Activated naive CD4-positive, alpha-beta T cell treated with anti-CD3 and anti-CD28 coated beads for 36 hours (primary cell): ENCODE data around the gene METTL5. TPM values are rescaled to one million over a fixed set of nuclear protein-coding genes. Genes with fewer than 3 reads are reported as not detected.
"Not testable (repeated sequence)": the region's sequence is repeated elsewhere in the genome, so short reads cannot be mapped to it uniquely, and the experiment has no call there.

Experiments used
- CTCF ChIA-PET: fragments of 350-600 bp; sonication (Branson Sonifier 250); formaldehyde crosslinking; loops from one replicate; lab custom pipeline; 2021; ENCODE audit warnings: antibody characterized with exemption; lab: Charles Lee
- DNase-seq: peaks from one replicate; pipeline ENCODE4 v3.0.0-alpha.2; 2020
- H3K27ac Mint-ChIP-seq: one replicate; pipeline ENCODE4 v1.8.0; 2021; ENCODE audit warnings: mild to moderate bottlenecking, mixed read lengths
- H3K27me3 Mint-ChIP-seq: one replicate; pipeline ENCODE4 v1.8.0; 2021; ENCODE audit warnings: low read depth, mixed read lengths
- H3K36me3 Mint-ChIP-seq: one replicate; pipeline ENCODE4 v1.8.0; 2021; ENCODE audit warnings: low read depth, mixed read lengths
- H3K4me1 Mint-ChIP-seq: one replicate; pipeline ENCODE4 v1.8.0; 2021; ENCODE audit warnings: low read depth, mixed read lengths
- H3K4me3 Mint-ChIP-seq: one replicate; pipeline ENCODE4 v1.8.0; 2021; ENCODE audit warnings: mild to moderate bottlenecking, moderate library complexity, mixed read lengths
- H3K9me3 Mint-ChIP-seq: one replicate; pipeline ENCODE4 v1.8.0; 2021; ENCODE audit warnings: mixed read lengths
- intact Hi-C: fragments of 100-400 bp; cut with micrococcal nuclease; formaldehyde crosslinking; loops from one replicate; pipeline ENCODE4 v1.15.1; 2023
- total RNA-seq, 2 experiments: library from RNA; stranded (reverse); gene quantifications; one replicate each; pipeline ENCODE4 v1.2.3, GENCODE V29; 2021

Gene METTL5
- total RNA-seq = 100 to 1,000 TPM; 111 to 116 TPM

DNA sequence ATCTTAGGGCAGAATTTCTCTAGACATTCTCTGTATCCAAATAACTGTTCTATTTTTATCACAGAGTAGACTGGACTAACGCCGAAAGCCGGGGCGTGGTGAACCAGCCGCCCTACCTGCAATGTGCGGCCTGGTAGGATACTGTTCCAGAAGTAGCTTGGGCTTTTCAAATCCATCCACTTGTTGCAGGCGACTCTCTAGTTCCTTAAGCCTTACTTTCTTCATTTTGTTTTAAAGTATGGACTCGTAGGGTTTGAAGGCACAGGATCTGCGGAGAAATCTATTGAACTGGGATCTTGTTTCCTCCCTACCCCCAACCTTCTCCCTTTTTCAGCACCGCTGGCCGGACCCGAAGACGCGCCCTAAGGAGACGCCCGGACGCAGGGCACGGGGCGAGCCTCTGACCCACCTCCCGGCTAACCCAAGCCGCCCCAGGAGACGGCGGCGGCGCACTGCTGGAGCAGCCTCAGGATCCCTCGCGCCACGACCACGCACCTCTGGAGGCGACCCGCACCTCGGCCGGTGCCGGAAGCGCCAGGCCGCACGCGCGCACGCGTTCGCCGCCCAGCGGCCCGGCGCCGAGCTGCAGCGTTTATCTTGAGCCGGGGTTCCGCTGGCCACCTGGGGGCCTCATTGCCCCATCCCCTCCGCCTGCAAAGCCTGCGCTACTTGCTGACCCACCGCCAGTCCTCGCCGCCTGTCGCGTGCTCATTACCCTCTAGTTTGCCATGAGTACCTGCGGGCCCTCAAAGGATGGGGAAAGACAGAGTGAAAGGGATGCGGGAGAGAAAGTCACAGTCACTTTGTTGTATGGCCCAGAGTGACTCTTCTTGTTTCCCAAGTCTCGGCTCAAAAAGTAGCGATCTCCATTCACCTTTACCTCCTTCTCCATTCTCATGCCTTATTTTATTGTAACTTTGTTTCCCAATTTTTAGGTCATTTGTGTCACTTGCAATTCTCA, at the start of gene METTL5:
Gene METTL5 (minus strand): TSS at position 533 of the 961 bp plus-strand sequence. CDS start 308 bp downstream, at position 225.
- intact Hi-C loops = loop anchor here (1.0 to 10.0 kb wide), 12 partner anchors 26 to 1610 kb away; partner anchors contain the start of genes BBS5, CFAP210, DCAF17 and ERICH2
- peak; percentile 83 for DNase-seq
- H3K4me1 Mint-ChIP-seq = peaks cover 56% of the 10 kb centered on the region
- peak within 1 kb of the TSS; percentile 71 for H3K27ac Mint-ChIP-seq
- peak within 1 kb of the TSS; percentile 84 for H3K4me3 Mint-ChIP-seq
- no peaks in the 10 kb centered on the region for H3K27me3 Mint-ChIP-seq
- H3K36me3 Mint-ChIP-seq = peaks cover 25% of the 10 kb centered on the region
- CTCF ChIA-PET = interaction anchor here (0.6 to 2.3 kb wide), 15 partner anchors 8 to 106 kb away, joined by 3 to 10 read pairs (median 4); no protein-coding TSS in a partner anchor
- H3K9me3 Mint-ChIP-seq = no peaks in the 10 kb centered on the region

DNA sequence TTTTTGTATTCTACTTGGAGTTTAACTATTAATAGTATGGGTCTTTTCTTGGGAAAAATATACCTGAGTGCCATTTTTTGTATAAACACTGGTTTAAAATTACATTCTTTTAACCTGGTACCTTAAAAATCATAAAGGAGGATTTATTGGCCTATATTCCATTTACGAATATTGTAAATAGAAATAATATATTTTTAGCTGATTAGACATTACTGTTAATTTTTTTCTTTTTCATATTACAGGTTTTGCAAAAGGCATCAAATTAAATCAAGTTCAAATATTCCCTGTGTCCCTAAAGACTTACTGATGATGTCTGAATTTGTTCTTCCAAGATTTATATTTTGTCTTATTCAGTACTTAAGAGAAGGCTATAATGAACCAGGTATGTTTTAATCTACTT, 47.3 kb upstream of the METTL5 start:
- H3K9me3 Mint-ChIP-seq = no peaks in the 10 kb centered on the region

DNA sequence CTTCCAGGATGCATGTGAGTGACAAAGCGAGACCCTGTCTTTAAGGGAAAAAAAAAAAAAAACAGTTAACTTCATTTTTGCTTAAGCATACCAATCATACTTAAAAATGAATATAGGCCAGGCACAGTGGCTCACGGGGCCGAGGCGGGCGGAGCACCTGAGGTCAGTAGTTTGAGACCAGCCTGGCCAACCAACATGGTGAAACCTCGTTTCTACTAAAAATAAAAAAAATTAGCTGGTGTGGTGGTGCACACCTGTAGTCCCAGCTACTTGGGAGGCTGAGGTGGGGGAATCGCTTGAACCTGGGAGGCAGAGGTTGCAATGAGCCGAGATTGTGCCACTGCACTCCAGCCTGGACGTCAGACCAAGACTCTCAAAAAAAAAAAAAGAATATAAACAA, 46.7 kb upstream of the METTL5 start:
- not testable (repeated sequence) for H3K27me3 Mint-ChIP-seq
- peaks cover 13% of the 10 kb centered on the region for H3K4me1 Mint-ChIP-seq

More for the DNA sequence above, 47.3 kb upstream of the METTL5 start:
- H3K36me3 Mint-ChIP-seq = peaks cover 6% of the 10 kb centered on the region
- H3K27me3 Mint-ChIP-seq = no peaks in the 10 kb centered on the region
- intact Hi-C loops = no loop called here
- peaks cover 10% of the 10 kb centered on the region for H3K4me1 Mint-ChIP-seq
- DNase-seq = no peak
- H3K27ac Mint-ChIP-seq = no peak overlapping the region
- CTCF ChIA-PET = no interaction called here
- no peak overlapping the region for H3K4me3 Mint-ChIP-seq

DNA sequence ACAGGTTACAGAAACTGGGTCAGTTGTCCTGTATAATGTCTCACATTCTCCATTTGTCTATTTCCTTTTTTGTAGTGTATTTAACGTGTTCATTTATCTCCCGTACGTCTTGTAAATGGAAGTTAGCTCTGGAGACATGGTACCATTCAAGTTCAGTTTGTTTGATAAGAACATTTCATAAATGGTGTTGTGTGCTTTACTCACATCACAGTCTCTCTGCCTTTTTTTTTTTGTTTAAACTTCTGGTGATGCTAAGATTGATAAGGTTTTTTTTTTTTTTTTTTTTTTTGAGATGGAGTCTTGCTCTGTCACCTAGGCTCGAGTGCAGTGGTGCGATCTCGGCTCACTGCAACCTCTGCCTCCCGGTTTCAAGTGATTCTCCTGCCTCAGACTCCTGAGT, 44.2 kb upstream of the METTL5 start:
- Mint-ChIP-seq H3K27me3 (no peaks in the 10 kb centered on the region), H3K9me3 (no peaks in the 10 kb centered on the region), H3K27ac (no peak overlapping the region), H3K4me1 (peaks cover 20% of the 10 kb centered on the region), H3K4me3 (no peak overlapping the region), H3K36me3 (peaks cover 2% of the 10 kb centered on the region)
- intact Hi-C loops = no loop called here
- CTCF ChIA-PET = no interaction called here
- no peak for DNase-seq

More for the DNA sequence above, 46.7 kb upstream of the METTL5 start:
- CTCF ChIA-PET, intact Hi-C loops, H3K9me3 Mint-ChIP-seq, H3K27ac Mint-ChIP-seq, H3K4me3 Mint-ChIP-seq, DNase-seq, H3K36me3 Mint-ChIP-seq: not testable (repeated sequence)

DNA sequence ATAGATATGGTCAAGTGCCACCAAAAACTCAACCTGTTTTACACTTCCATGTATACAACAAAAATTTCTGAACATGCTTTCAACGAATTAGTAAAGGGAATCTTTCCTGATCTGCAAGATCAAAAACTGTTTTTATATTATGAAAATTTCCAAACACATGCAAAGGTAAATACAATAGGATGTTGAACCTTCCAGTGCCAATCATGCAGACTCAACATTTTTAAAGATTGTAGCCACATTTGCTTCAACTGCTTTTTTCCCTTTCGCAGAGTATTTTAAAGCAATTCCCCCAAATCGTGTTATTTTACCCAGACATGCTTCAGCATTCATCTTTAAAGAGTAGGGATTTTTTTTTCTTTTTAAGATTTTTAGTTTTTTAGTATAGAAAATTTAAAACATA, 42.9 kb upstream of the METTL5 start:
- DNase-seq = no peak

DNA sequence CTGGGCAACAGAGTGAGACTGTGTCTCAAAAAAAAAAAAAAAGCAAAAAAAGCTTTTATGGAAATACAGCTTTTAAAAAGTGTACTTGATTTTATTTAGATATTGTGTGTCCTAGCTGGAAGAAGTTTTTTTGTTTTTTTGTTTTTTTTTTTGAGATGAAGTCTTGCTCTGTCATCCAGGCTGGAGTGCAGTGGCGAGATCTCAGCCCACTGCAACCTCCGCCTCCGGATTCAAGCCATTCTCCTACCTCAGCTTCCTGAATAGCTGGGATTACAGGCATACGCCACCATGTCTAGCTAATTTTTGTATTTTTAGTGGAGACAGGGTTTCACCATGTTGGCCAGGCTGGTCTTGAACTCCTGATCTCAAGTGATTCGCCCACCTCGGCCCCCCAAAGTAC, 41.5 kb upstream of the METTL5 start:
- CTCF ChIA-PET = interaction anchor here (0.7 to 1.1 kb wide), 2 partner anchors 11 to 711 kb away, joined by 3 read pairs; no protein-coding TSS in a partner anchor

More for the DNA sequence above, 42.9 kb upstream of the METTL5 start:
- Mint-ChIP-seq H3K4me1 (peaks cover 29% of the 10 kb centered on the region), H3K27ac (no peak overlapping the region), H3K9me3 (no peaks in the 10 kb centered on the region), H3K27me3 (no peaks in the 10 kb centered on the region), H3K36me3 (peaks cover 4% of the 10 kb centered on the region), H3K4me3 (no peak overlapping the region)
- CTCF ChIA-PET = no interaction called here
- intact Hi-C loops = no loop called here

DNA sequence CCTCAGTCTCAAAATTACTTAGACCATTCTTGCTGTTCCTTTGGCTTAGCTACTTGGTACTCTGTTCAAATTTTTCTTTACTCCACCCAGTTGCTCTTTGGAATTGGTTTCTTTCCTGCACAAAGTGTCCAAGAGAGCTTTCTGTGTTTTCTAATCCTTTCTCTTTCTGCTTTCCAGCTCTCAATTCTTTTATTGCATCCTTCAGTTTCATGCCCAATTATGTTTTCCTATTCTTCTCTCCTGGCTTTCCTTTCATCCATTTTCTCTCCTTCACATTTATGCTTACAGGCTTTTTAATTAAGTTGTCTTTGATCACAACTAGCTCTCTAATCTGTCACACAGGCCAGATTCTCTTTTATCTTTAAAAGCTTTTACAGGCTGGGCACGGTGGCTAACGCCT, 40.8 kb upstream of the METTL5 start:
- Mint-ChIP-seq H3K9me3 (no peaks in the 10 kb centered on the region), H3K4me1 (peaks cover 34% of the 10 kb centered on the region), H3K36me3 (peaks cover 5% of the 10 kb centered on the region), H3K4me3 (no peak overlapping the region), H3K27me3 (no peaks in the 10 kb centered on the region), H3K27ac (no peak overlapping the region)
- intact Hi-C loops = no loop called here
- no peak for DNase-seq
- CTCF ChIA-PET = interaction anchor here (1.1 kb wide), 1 partner anchor 12 kb away, joined by 3 read pairs; no protein-coding TSS in a partner anchor

More for the DNA sequence above, 41.5 kb upstream of the METTL5 start:
- H3K27me3 Mint-ChIP-seq, DNase-seq, intact Hi-C loops, H3K27ac Mint-ChIP-seq, H3K9me3 Mint-ChIP-seq, H3K36me3 Mint-ChIP-seq, H3K4me3 Mint-ChIP-seq: not testable (repeated sequence)
- H3K4me1 Mint-ChIP-seq = peaks cover 32% of the 10 kb centered on the region

DNA sequence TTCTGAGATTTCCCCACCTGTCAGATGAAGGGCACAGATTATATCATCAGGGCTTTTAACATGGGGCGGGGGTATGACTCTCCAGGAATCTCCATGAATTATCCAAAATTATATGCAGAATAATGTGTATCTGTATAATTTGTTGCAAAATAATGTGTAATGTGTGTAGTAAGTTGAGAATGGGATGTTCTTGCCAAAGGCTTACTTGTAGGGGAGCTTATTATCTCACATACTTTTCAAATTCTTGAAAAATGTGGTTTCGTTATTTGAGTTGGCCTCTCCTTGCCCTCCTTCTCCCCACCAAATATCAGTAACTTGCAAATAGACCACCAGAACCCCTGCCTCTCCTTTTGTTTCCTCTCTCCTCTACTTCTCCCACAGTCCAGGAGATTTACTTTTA, 38.1 kb upstream of the METTL5 start:
- H3K4me1 Mint-ChIP-seq = peaks cover 29% of the 10 kb centered on the region
- H3K27me3 Mint-ChIP-seq = no peaks in the 10 kb centered on the region
- DNase-seq = no peak
- no peak overlapping the region for H3K27ac Mint-ChIP-seq
- CTCF ChIA-PET = no interaction called here
- intact Hi-C loops = no loop called here
- peaks cover 9% of the 10 kb centered on the region for H3K36me3 Mint-ChIP-seq
- no peak overlapping the region for H3K4me3 Mint-ChIP-seq
- H3K9me3 Mint-ChIP-seq = no peaks in the 10 kb centered on the region

DNA sequence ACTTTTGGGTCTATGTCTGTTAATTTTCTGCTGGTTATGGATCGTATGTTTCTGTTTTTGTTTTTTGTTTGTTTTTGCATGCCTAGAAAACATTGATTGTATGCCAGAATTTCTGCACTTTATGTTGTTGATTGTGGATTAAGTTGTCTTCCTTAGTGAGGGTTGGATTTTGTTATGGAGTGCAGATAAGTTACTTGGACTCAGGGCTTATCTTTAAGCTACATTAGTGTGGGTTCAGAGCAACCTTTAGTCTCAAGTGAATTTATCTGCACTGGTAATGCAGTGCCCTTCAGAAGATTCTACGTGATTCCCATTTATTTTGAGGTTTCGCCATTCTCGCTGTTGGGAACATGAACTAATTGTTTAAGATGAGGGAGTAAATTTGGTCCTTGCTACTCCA, 35.4 kb upstream of the METTL5 start:
- H3K4me1 Mint-ChIP-seq = peaks cover 20% of the 10 kb centered on the region
- CTCF ChIA-PET = no interaction called here
- H3K36me3 Mint-ChIP-seq = peaks cover 8% of the 10 kb centered on the region
- H3K9me3 Mint-ChIP-seq = no peaks in the 10 kb centered on the region
- H3K27me3 Mint-ChIP-seq = no peaks in the 10 kb centered on the region
- H3K4me3 Mint-ChIP-seq = no peak overlapping the region
- intact Hi-C loops = no loop called here
- H3K27ac Mint-ChIP-seq = no peak overlapping the region
- no peak for DNase-seq

DNA sequence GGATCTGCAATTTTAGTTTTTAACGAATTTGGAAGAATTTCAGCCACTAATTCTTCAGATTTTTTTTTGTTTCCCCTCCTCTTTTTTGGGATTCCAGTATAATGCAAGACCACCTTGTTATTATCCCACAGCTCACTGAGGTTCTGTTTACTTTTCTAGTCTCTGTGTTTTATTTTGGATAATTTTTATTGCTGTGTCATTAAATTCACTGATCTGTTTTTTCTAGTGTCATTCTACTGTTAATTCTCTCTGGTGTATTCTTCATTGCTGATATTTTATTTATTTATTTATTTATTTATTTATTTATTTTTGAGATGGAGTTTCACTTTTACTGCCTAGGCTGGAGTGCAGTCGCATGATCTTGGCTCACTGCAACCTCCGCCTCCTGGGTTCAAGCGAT, 34.7 kb upstream of the METTL5 start:
- CTCF ChIA-PET = no interaction called here
- DNase-seq = no peak

DNA sequence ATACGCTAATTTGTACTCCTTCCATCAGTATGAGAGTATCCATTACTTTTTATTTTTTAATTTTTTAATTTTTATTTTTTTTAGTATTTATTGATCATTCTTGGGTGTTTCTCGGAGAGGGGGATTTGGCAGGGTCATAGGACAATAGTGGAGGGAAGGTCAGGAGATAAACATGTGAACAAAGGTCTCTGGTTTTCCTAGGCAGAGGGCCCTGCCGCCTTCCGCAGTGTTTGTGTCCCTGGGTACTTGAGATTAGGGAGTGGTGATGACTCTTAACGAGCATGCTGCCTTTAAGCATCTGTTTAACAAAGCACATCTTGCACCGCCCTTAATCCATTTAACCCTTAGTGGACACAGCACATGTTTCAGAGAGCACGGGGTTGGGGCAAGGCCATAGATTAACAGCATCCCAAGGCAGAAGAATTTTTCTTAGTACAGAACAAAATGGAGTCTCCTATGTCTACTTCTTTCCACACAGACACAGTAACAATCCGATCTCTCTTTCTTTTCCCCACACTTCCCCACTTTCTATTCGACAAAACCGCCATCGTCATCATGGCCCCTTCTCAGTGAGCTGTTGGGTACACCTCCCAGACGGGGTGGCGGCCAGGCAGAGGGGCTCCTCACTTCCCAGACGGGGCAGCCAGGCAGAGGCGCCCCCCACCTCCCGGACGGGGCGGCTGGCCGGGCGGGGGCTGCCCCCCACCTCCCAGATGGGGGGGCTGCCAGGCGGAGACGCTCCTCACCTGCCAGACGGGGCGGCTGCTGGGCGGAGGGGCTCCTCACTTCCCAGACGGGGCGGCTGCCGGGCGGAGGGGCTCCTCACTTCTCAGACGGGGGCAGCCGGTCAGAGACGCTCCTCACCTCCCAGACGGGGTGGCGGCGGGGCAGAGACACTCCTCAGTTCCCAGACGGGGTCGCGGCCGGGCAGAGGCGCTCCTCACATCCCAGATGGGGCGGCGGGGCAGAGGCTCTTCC, 30.9 kb upstream of the METTL5 start:
- H3K27me3 Mint-ChIP-seq, CTCF ChIA-PET, H3K4me3 Mint-ChIP-seq, intact Hi-C loops, DNase-seq, H3K27ac Mint-ChIP-seq, H3K9me3 Mint-ChIP-seq: not testable (repeated sequence)
- Mint-ChIP-seq H3K4me1 (peaks cover 18% of the 10 kb centered on the region), H3K36me3 (peaks cover 16% of the 10 kb centered on the region)

More for the DNA sequence above, 34.7 kb upstream of the METTL5 start:
- H3K36me3 Mint-ChIP-seq = peaks cover 11% of the 10 kb centered on the region
- H3K27ac Mint-ChIP-seq = no peak overlapping the region
- no peak overlapping the region for H3K4me3 Mint-ChIP-seq
- H3K9me3 Mint-ChIP-seq = no peaks in the 10 kb centered on the region
- H3K27me3 Mint-ChIP-seq = no peaks in the 10 kb centered on the region
- intact Hi-C loops = no loop called here
- H3K4me1 Mint-ChIP-seq = peaks cover 20% of the 10 kb centered on the region
